PC-3 (cell line): Measurements from ENCODE around the gene CPE. TPM values are rescaled to one million over a fixed set of nuclear protein-coding genes. Genes with fewer than 3 reads are reported as not detected.
A peak's percentile ranks its signal among the peaks of the same experiment; 100 is the strongest.

Experiments used
- ATAC-seq: fragments of 200-7000 bp; cut with Tn5 transposase; 2 replicates; pipeline ENCODE4 v1.9.1; 2020; ENCODE audit warnings: mild to moderate bottlenecking, moderate library complexity
- BruUV-seq: library from RNA; stranded (reverse); fragments of 400-500 nt; replicated peaks from 2 replicates; lab custom pipeline; 2021; lab: Mats Ljungman, UMichigan
- CTCF ChIA-PET: fragments of 300-600 bp; sonication (Branson Sonifier 250); formaldehyde crosslinking; loops from one replicate; lab custom pipeline; 2022; ENCODE audit warnings: antibody characterized with exemption; lab: Charles Lee
- POLR2A ChIA-PET: fragments of 300-600 bp; sonication (Branson Sonifier 250); formaldehyde crosslinking; loops from one replicate; lab custom pipeline; 2022; ENCODE audit warnings: antibody characterized with exemption; ENCODE audit not compliant: unreplicated experiment; lab: Charles Lee
- DNase-seq: peaks from one replicate; pipeline ENCODE4 v3.0.0-alpha.2; 2015
- H2AFZ ChIP-seq: fragments of 300-600 bp; sonication (generic); 2 replicates; pipeline ENCODE4 v1.6.0; 2016; ENCODE audit warnings: antibody characterized with exemption, low read length
- H3F3A ChIP-seq: fragments of 300-600 bp; sonication (generic); one replicate; pipeline ENCODE4 v1.6.0; 2017; ENCODE audit warnings: antibody characterized with exemption, low read length, control low read depth, mild to moderate bottlenecking; ENCODE audit not compliant: unreplicated experiment
- H3K27ac ChIP-seq: fragments of 300-600 bp; sonication (generic); 2 replicates; pipeline ENCODE4 v1.5.1; 2016; ENCODE audit warnings: mild to moderate bottlenecking, low read length
- H3K27me3 ChIP-seq: fragments of 300-600 bp; sonication (generic); 2 replicates; pipeline ENCODE4 v1.6.1; 2016; ENCODE audit warnings: low read length, mixed read lengths
- H3K36me3 ChIP-seq: fragments of 300-600 bp; sonication (generic); 2 replicates; pipeline ENCODE4 v1.6.1; 2016; ENCODE audit warnings: low read depth, mixed run types, low read length, mixed read lengths
- H3K4me1 ChIP-seq: fragments of 300-600 bp; sonication (generic); 2 replicates; pipeline ENCODE4 v1.5.1; 2016; ENCODE audit warnings: low read length; ENCODE audit not compliant: insufficient read depth
- H3K4me2 ChIP-seq: fragments of 300-600 bp; sonication (generic); 2 replicates; pipeline ENCODE4 v1.6.0; 2016; ENCODE audit warnings: low read length
- H3K4me3 ChIP-seq: fragments of 300-600 bp; sonication (generic); 2 replicates; pipeline ENCODE4 v1.5.1; 2016; ENCODE audit warnings: mild to moderate bottlenecking, low read length, mixed read lengths
- H3K79me2 ChIP-seq: fragments of 300-600 bp; sonication (generic); 2 replicates; pipeline ENCODE4 v1.6.1; 2017; ENCODE audit warnings: low read length, mixed read lengths
- H3K9ac ChIP-seq: fragments of 300-600 bp; sonication (generic); 2 replicates; pipeline ENCODE4 v1.6.0; 2016; ENCODE audit warnings: mild to moderate bottlenecking, low read length
- H3K9me2 ChIP-seq: fragments of 300-600 bp; sonication (generic); replicated peaks from 2 replicates; pipeline ENCODE4 v1.6.1; 2016; ENCODE audit warnings: mixed run types, low read length, mixed read lengths
- H3K9me3 ChIP-seq: fragments of 300-600 bp; sonication (generic); 2 replicates; pipeline ENCODE4 v1.6.1; 2016; ENCODE audit warnings: low read length, mixed read lengths
- H4K20me1 ChIP-seq: fragments of 300-600 bp; sonication (generic); 2 replicates; pipeline ENCODE4 v1.6.1; 2016; ENCODE audit warnings: low read length, mixed read lengths
- CTCF ChIP-seq: fragments of 300-600 bp; sonication (generic); conservative IDR thresholded peaks from 2 replicates; pipeline ENCODE4 v1.5.1; 2017; ENCODE audit warnings: antibody characterized with exemption, low read depth, mild to moderate bottlenecking, low read length
- EZH2 ChIP-seq: fragments of 300-600 bp; sonication (generic); IDR thresholded peaks from one replicate; pipeline ENCODE4 v1.6.1; 2017; ENCODE audit warnings: antibody characterized with exemption, mild to moderate bottlenecking, low read length; ENCODE audit not compliant: unreplicated experiment
- EZH2phosphoT487 ChIP-seq: fragments of 300-600 bp; sonication (generic); IDR thresholded peaks from 2 replicates; pipeline ENCODE4 v1.6.1; 2018; ENCODE audit warnings: mild to moderate bottlenecking, antibody characterized with exemption, low read length, borderline replicate concordance
- intact Hi-C: fragments of 100-400 bp; cut with micrococcal nuclease; formaldehyde crosslinking; loops from 2 replicates; pipeline ENCODE4 v1.9.0; 2023
- total RNA-seq: library from RNA; depleted of rRNA; stranded (reverse); fragments of >200 nt; gene quantifications from 2 replicates; pipeline ENCODE4 v1.2.3, GENCODE V29; 2014

CPE gene
- total RNA-seq, 1 experiment from 2014 or later: 15.5 TPM

GRCh38 chr4:165507381-165507780 lies 128.6 kb downstream of the CPE start:
- no peaks in the 10 kb centered on the region for H3K79me2 ChIP-seq
- H4K20me1 ChIP-seq: no peaks in the 10 kb centered on the region
- H3K4me2 ChIP-seq: no peak overlapping the region
- no peaks in the 10 kb centered on the region for H3K9me3 ChIP-seq
- no peaks in the 10 kb centered on the region for H3K36me3 ChIP-seq
- H3K27me3 ChIP-seq: no peaks in the 10 kb centered on the region
- H3K9ac ChIP-seq: no peak overlapping the region
- BruUV-seq: no TSS peak
- ChIA-PET POLR2A (no interaction called here), CTCF (interaction anchor here (0.6 kb wide), 1 partner anchor 163 kb away, joined by 3 read pairs; no protein-coding TSS in a partner anchor)
- DNase-seq (no peak), ATAC-seq (no peak)
- H3F3A ChIP-seq: no peaks in the 10 kb centered on the region
- peaks cover 30% of the 10 kb centered on the region for H3K4me1 ChIP-seq
- no peak overlapping the region for H2AFZ ChIP-seq
- TF ChIP-seq EZH2phosphoT487: no peak
- no peak for TF ChIP-seq CTCF
- no peak for TF ChIP-seq EZH2
- no peak overlapping the region for H3K4me3 ChIP-seq
- H3K9me2 ChIP-seq: no peaks in the 10 kb centered on the region
- H3K27ac ChIP-seq: no peak overlapping the region
- intact Hi-C loops: no loop called here

GRCh38 chr4:165508372-165509120 lies 129.7 kb downstream of the CPE start:
- Histone ChIP-seq H3K36me3 (no peaks in the 10 kb centered on the region), H3K4me3 (no peak overlapping the region)
- DNase-seq: peak; percentile 10

More at GRCh38 chr4:165508372-165509120, 129.7 kb downstream of the CPE start:
- TF ChIP-seq EZH2: no peak
- no peak for TF ChIP-seq CTCF
- TF ChIP-seq EZH2phosphoT487: no peak
- Histone ChIP-seq H3F3A (no peaks in the 10 kb centered on the region), H3K9ac (no peak overlapping the region), H2AFZ (no peak overlapping the region), H3K27me3 (no peaks in the 10 kb centered on the region), H3K4me2 (no peak overlapping the region), H4K20me1 (no peaks in the 10 kb centered on the region), H3K9me2 (no peaks in the 10 kb centered on the region), H3K27ac (no peak overlapping the region), H3K4me1 (peaks cover 19% of the 10 kb centered on the region), H3K79me2 (no peaks in the 10 kb centered on the region), H3K9me3 (no peaks in the 10 kb centered on the region)
- ATAC-seq: no peak
- intact Hi-C loops: no loop called here
- BruUV-seq: no TSS peak
- ChIA-PET POLR2A (interaction anchor here (0.6 kb wide), 1 partner anchor 370 kb away, joined by 4 read pairs; no protein-coding TSS in a partner anchor), CTCF (no interaction called here)
